AG10803 (cell line): ENCODE data around the gene IGFBP1.
A peak's percentile ranks its signal among the peaks of the same experiment; 100 is the strongest.
"Not testable (repeated sequence)": the region's sequence is repeated elsewhere in the genome, so short reads cannot be mapped to it uniquely, and the experiment has no call there.

ENCODE experiments used
- DNase-seq: peaks from one replicate; pipeline ENCODE4 v3.0.0; 2010; ENCODE audit warnings: low read depth
- H3K4me3 ChIP-seq: 2 replicates; pipeline ENCODE4 v1.5.1; 2011; ENCODE audit warnings: mild to moderate bottlenecking, low read length, control low read depth
- CTCF ChIP-seq: conservative IDR thresholded peaks from 2 replicates; pipeline ENCODE4 v1.5.1; 2011; ENCODE audit warnings: mild to moderate bottlenecking, low read length, control low read depth, inconsistent platforms

IGFBP1 gene

GRCh38 chr7:45924283-45924682 lies 36.0 kb downstream of the IGFBP1 start:
- no peak overlapping the region for H3K4me3 ChIP-seq
- DNase-seq, result peak; percentile 92
- TF ChIP-seq CTCF, result peak; percentile 12; the same call in 1 of the 2 replicates

GRCh38 chr7:45927721-45928120 lies 39.4 kb downstream of the IGFBP1 start:
- TF ChIP-seq CTCF, result no peak
- DNase-seq, result no peak
- no peak overlapping the region for H3K4me3 ChIP-seq

GRCh38 chr7:45930967-45931366 lies 42.7 kb downstream of the IGFBP1 start:
- DNase-seq, result no peak
- TF ChIP-seq CTCF, result no peak
- no peak overlapping the region for H3K4me3 ChIP-seq

- TF ChIP-seq CTCF, result no peak
- DNase-seq, result peak; percentile 47
- H3K4me3 ChIP-seq, result no peak overlapping the region
Measured at GRCh38 chr7:45937301-45937700, 49.0 kb downstream of the IGFBP1 start.

- no peak for TF ChIP-seq CTCF
- no peak for DNase-seq
Measured at GRCh38 chr7:45937862-45938261, 49.6 kb downstream of the IGFBP1 start.

GRCh38 chr7:45938626-45939302 lies 50.5 kb downstream of the IGFBP1 start:
- no peak for TF ChIP-seq CTCF
- no peak overlapping the region for H3K4me3 ChIP-seq
- no peak for DNase-seq

More at GRCh38 chr7:45937862-45938261, 49.6 kb downstream of the IGFBP1 start:
- H3K4me3 ChIP-seq, result no peak overlapping the region

- no peak overlapping the region for H3K4me3 ChIP-seq
- DNase-seq, result no peak
- TF ChIP-seq CTCF, result no peak
Measured at GRCh38 chr7:45939574-45939973, 51.3 kb downstream of the IGFBP1 start.

- not testable (repeated sequence) for H3K4me3 ChIP-seq, DNase-seq
Measured at GRCh38 chr7:45940237-45940781, 52.0 kb downstream of the IGFBP1 start.
